PC-9 (cell line): Measurements from ENCODE around the gene EGFR. TPM values are rescaled to one million over a fixed set of nuclear protein-coding genes. Genes with fewer than 3 reads are reported as not detected.

Source experiments
- BruUV-seq: library from RNA; stranded (reverse); fragments of 400-500 nt; replicated peaks from 2 replicates; lab custom pipeline; 2021; lab: Mats Ljungman, UMichigan
- CTCF ChIA-PET: fragments of 300-600 bp; sonication (Branson Sonifier 250); formaldehyde crosslinking; loops from one replicate; lab custom pipeline; 2022; ENCODE audit warnings: antibody characterized with exemption; lab: Charles Lee
- POLR2A ChIA-PET: fragments of 300-600 bp; sonication (Branson Sonifier 250); formaldehyde crosslinking; loops from one replicate; lab custom pipeline; 2022; ENCODE audit warnings: antibody characterized with exemption; ENCODE audit not compliant: unreplicated experiment; lab: Charles Lee
- DNase-seq, 2 experiments: peaks; one replicate each; pipeline versions ENCODE4 v3.0.0 to v3.0.0-alpha.2; 2015 to 2022; ENCODE audit warnings: mixed read lengths in 1 of 2
- H2AFZ ChIP-seq: fragments of 200-600 bp; sonication (generic); 2 replicates; pipeline ENCODE4 v1.8.1; 2017; ENCODE audit warnings: antibody characterized with exemption
- H3F3A ChIP-seq: fragments of 200-600 bp; sonication (generic); 2 replicates; pipeline ENCODE4 v1.8.1; 2017; ENCODE audit warnings: antibody characterized with exemption, mild to moderate bottlenecking, low read depth; ENCODE audit not compliant: insufficient read depth
- H3K27ac ChIP-seq: fragments of 200-600 bp; sonication (generic); 2 replicates; pipeline ENCODE4 v1.6.1; 2016; ENCODE audit warnings: mixed run types
- H3K27me3 ChIP-seq: fragments of 200-600 bp; sonication (generic); 2 replicates; pipeline ENCODE4 v1.6.1; 2016; ENCODE audit warnings: low read depth, mixed run types; ENCODE audit not compliant: insufficient read depth
- H3K36me3 ChIP-seq: fragments of 200-600 bp; sonication (generic); 2 replicates; pipeline ENCODE4 v1.6.1; 2016; ENCODE audit warnings: low read depth, mixed run types
- H3K4me1 ChIP-seq: fragments of 200-600 bp; sonication (generic); replicated peaks from 2 replicates; pipeline ENCODE4 v1.6.1; 2016; ENCODE audit warnings: mixed run types; ENCODE audit not compliant: insufficient read depth
- H3K4me2 ChIP-seq: fragments of 200-600 bp; sonication (generic); 2 replicates; pipeline ENCODE4 v1.6.1; 2017; ENCODE audit warnings: mixed run types
- H3K4me3 ChIP-seq: fragments of 200-600 bp; sonication (generic); 2 replicates; pipeline ENCODE4 v1.6.1; 2016; ENCODE audit warnings: mixed run types
- H3K79me2 ChIP-seq: fragments of 200-600 bp; sonication (generic); 2 replicates; pipeline ENCODE4 v1.6.1; 2017; ENCODE audit warnings: low read depth, mixed run types
- H3K9me2 ChIP-seq: fragments of 200-600 bp; sonication (generic); 2 replicates; pipeline ENCODE4 v1.8.1; 2017; ENCODE audit warnings: mild to moderate bottlenecking; ENCODE audit not compliant: insufficient read depth
- H3K9me3 ChIP-seq: fragments of 200-600 bp; sonication (generic); 2 replicates; pipeline ENCODE4 v1.8.1; 2016; ENCODE audit warnings: low read depth; ENCODE audit not compliant: insufficient read depth
- H4K20me1 ChIP-seq: fragments of 200-600 bp; sonication (generic); 2 replicates; pipeline ENCODE4 v1.8.1; 2017; ENCODE audit not compliant: insufficient read depth
- CTCF ChIP-seq: fragments of 200-600 bp; sonication (generic); conservative IDR thresholded peaks from 2 replicates; pipeline ENCODE4 v1.6.1; 2017; ENCODE audit warnings: mixed run types, antibody characterized with exemption, mild to moderate bottlenecking, moderate library complexity
- EZH2 ChIP-seq: fragments of 200-600 bp; sonication (generic); IDR thresholded peaks from 2 replicates; pipeline ENCODE4 v1.8.0; 2017; ENCODE audit warnings: antibody characterized with exemption, low read depth
- intact Hi-C: fragments of 100-400 bp; cut with micrococcal nuclease; formaldehyde crosslinking; loops from one replicate; pipeline ENCODE4 v1.10.0; 2022; ENCODE audit not compliant: unreplicated experiment
- total RNA-seq: library from RNA; stranded (reverse); gene quantifications from 2 replicates; pipeline ENCODE4 v1.2.3, GENCODE V29; 2021

The EGFR gene
- total RNA-seq, 1 experiment from 2014 or later: 342 TPM

DNA sequence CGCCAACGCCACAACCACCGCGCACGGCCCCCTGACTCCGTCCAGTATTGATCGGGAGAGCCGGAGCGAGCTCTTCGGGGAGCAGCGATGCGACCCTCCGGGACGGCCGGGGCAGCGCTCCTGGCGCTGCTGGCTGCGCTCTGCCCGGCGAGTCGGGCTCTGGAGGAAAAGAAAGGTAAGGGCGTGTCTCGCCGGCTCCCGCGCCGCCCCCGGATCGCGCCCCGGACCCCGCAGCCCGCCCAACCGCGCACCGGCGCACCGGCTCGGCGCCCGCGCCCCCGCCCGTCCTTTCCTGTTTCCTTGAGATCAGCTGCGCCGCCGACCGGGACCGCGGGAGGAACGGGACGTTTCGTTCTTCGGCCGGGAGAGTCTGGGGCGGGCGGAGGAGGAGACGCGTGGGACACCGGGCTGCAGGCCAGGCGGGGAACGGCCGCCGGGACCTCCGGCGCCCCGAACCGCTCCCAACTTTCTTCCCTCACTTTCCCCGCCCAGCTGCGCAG is 424 bp downstream of the EGFR start:
- no TSS peak for BruUV-seq
- peaks cover 12% of the 10 kb centered on the region; the same call in 1 of the 2 replicates for H3F3A ChIP-seq
- H3K9me3 ChIP-seq: no peaks in the 10 kb centered on the region; the same call in 1 of the 2 replicates
- peaks cover 20% of the 10 kb centered on the region for H3K36me3 ChIP-seq
- intact Hi-C loops: loop anchor here (1.0 kb wide), 1 partner anchor 245 kb away; no protein-coding TSS in a partner anchor
- peak overlapping the region; percentile 70 for H2AFZ ChIP-seq
- H3K27ac ChIP-seq: peak overlapping the region; percentile 68
- no peak for TF ChIP-seq CTCF
- TF ChIP-seq EZH2: no peak
- H3K4me2 ChIP-seq: peak overlapping the region; percentile 85
- peaks cover 43% of the 10 kb centered on the region for H3K4me1 ChIP-seq
- peak in 1 of 2 experiments; percentile 72 for DNase-seq
- H3K4me3 ChIP-seq: peak overlapping the region; percentile 79
- ChIA-PET POLR2A (interaction anchor here (0.6 to 1.4 kb wide), 7 partner anchors 24 to 178 kb away, joined by 3 to 11 read pairs (median 4); no protein-coding TSS in a partner anchor), CTCF (interaction anchor here (0.7 to 1.0 kb wide), 4 partner anchors 31 to 141 kb away, joined by 3 to 6 read pairs (median 5); no protein-coding TSS in a partner anchor)
- H3K27me3 ChIP-seq: no peaks in the 10 kb centered on the region
- H3K79me2 ChIP-seq: peaks cover 66% of the 10 kb centered on the region
- H3K9me2 ChIP-seq: no peaks in the 10 kb centered on the region
- H4K20me1 ChIP-seq: peaks cover 19% of the 10 kb centered on the region

DNA sequence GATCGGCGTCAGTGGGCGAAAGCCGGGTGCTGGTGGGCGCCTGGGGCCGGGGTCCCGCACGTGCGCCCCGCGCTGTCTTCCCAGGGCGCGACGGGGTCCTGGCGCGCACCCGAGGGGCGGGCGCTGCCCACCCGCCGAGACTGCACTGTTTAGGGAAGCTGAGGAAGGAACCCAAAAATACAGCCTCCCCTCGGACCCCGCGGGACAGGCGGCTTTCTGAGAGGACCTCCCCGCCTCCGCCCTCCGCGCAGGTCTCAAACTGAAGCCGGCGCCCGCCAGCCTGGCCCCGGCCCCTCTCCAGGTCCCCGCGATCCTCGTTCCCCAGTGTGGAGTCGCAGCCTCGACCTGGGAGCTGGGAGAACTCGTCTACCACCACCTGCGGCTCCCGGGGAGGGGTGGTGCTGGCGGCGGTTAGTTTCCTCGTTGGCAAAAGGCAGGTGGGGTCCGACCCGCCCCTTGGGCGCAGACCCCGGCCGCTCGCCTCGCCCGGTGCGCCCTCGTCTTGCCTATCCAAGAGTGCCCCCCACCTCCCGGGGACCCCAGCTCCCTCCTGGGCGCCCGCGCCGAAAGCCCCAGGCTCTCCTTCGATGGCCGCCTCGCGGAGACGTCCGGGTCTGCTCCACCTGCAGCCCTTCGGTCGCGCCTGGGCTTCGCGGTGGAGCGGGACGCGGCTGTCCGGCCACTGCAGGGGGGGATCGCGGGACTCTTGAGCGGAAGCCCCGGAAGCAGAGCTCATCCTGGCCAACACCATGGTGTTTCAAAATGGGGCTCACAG is 1.1 kb downstream of the EGFR start:
- H3K4me3 ChIP-seq: peak overlapping the region; percentile 79
- peak overlapping the region; percentile 85 for H3K4me2 ChIP-seq
- H4K20me1 ChIP-seq: peaks cover 23% of the 10 kb centered on the region
- H3K9me2 ChIP-seq: no peaks in the 10 kb centered on the region
- POLR2A ChIA-PET: interaction anchor here (0.6 to 1.4 kb wide), 6 partner anchors 11 to 231 kb away, joined by 3 to 10 read pairs (median 6); no protein-coding TSS in a partner anchor
- peak overlapping the region; percentile 68 for H3K27ac ChIP-seq
- peak overlapping the region; percentile 70 for H2AFZ ChIP-seq
- BruUV-seq: no TSS peak
- H3K27me3 ChIP-seq: no peaks in the 10 kb centered on the region
- peaks cover 27% of the 10 kb centered on the region for H3K36me3 ChIP-seq
- TF ChIP-seq CTCF: peak; percentile 32; the same call in 1 of the 2 replicates
- TF ChIP-seq EZH2: no peak
- DNase-seq: peak in 1 of 2 experiments; percentile 62
- CTCF ChIA-PET: interaction anchor here (0.6 to 1.1 kb wide), 3 partner anchors 44 to 176 kb away, joined by 3 to 6 read pairs (median 3); no protein-coding TSS in a partner anchor
- peaks cover 50% of the 10 kb centered on the region for H3K4me1 ChIP-seq
- peaks cover 16% of the 10 kb centered on the region; the same call in 1 of the 2 replicates for H3F3A ChIP-seq
- H3K79me2 ChIP-seq: peaks cover 72% of the 10 kb centered on the region
- no peaks in the 10 kb centered on the region; the same call in 1 of the 2 replicates for H3K9me3 ChIP-seq
- intact Hi-C loops: loop anchor here (1.0 to 2.0 kb wide), 11 partner anchors 34 to 246 kb away; no protein-coding TSS in a partner anchor

- Histone ChIP-seq H3K27me3 (no peaks in the 10 kb centered on the region), H4K20me1 (peaks cover 28% of the 10 kb centered on the region), H3K4me2 (peak overlapping the region; percentile 85), H3K79me2 (peaks cover 78% of the 10 kb centered on the region), H3K4me1 (peaks cover 56% of the 10 kb centered on the region), H3K36me3 (peaks cover 33% of the 10 kb centered on the region), H3F3A (peaks cover 22% of the 10 kb centered on the region), H3K4me3 (peak overlapping the region; percentile 79), H3K27ac (peak overlapping the region; percentile 68), H2AFZ (peak overlapping the region; percentile 70; the same call in 1 of the 2 replicates), H3K9me3 (no peaks in the 10 kb centered on the region), H3K9me2 (no peaks in the 10 kb centered on the region)
- CTCF ChIA-PET: interaction anchor here (0.6 to 1.1 kb wide), 4 partner anchors 24 to 175 kb away, joined by 3 to 6 read pairs (median 3); no protein-coding TSS in a partner anchor
- intact Hi-C loops: loop anchor here (1.0 to 2.0 kb wide), 10 partner anchors 34 to 234 kb away; no protein-coding TSS in a partner anchor
- POLR2A ChIA-PET: interaction anchor here (0.6 to 1.0 kb wide), 11 partner anchors 10 to 532 kb away, joined by 3 to 17 read pairs (median 4); no protein-coding TSS in a partner anchor
- no TSS peak for BruUV-seq
- peak; percentile 78 to 88 for DNase-seq
- TF ChIP-seq EZH2 (no peak), CTCF (no peak)
Observed at GRCh38 chr7:55020466-55020871, 1.7 kb downstream of the EGFR start.
